22Rv1 (cell line): Measurements from ENCODE around the gene MTCL1.

Experiments
- H3K27ac ChIP-seq: fragments of 450-650 bp; 2 replicates; pipeline ENCODE4 v1.5.1; 2017
- CTCF ChIP-seq: fragments of 450-650 bp; IDR thresholded peaks from 2 replicates; pipeline ENCODE4 v1.5.1; 2017; ENCODE audit warnings: mild to moderate bottlenecking
- ZFX ChIP-seq: fragments of 450-650 bp; IDR thresholded peaks from 2 replicates; pipeline ENCODE4 v1.6.1; 2017; ENCODE audit warnings: antibody characterized with exemption, borderline replicate concordance

Gene MTCL1

GRCh38 chr18:8732442-8733360 lies 27.3 kb downstream of the MTCL1 start:
- TF ChIP-seq CTCF (no peak), ZFX (no peak)
- no peak overlapping the region for H3K27ac ChIP-seq

- TF ChIP-seq ZFX (no peak), CTCF (no peak)
- no peak overlapping the region for H3K27ac ChIP-seq
Measured at GRCh38 chr18:8734496-8734895, 29.1 kb downstream of the MTCL1 start.

- TF ChIP-seq ZFX (no peak), CTCF (no peak)
- H3K27ac ChIP-seq: no peak overlapping the region
Measured at GRCh38 chr18:8735274-8735673, 29.9 kb downstream of the MTCL1 start.

- no peak overlapping the region for H3K27ac ChIP-seq
- TF ChIP-seq CTCF (no peak), ZFX (no peak)
Measured at GRCh38 chr18:8741117-8741516, 35.8 kb downstream of the MTCL1 start.

- TF ChIP-seq CTCF: no peak
- no peak for TF ChIP-seq ZFX
- H3K27ac ChIP-seq: no peak overlapping the region
Measured at GRCh38 chr18:8741532-8741931, 36.2 kb downstream of the MTCL1 start.

- TF ChIP-seq CTCF (no peak), ZFX (no peak)
- H3K27ac ChIP-seq: no peak overlapping the region
Measured at GRCh38 chr18:8742387-8743361, 37.3 kb downstream of the MTCL1 start.
